Smooth muscle cell (in vitro differentiated cells): Measurements from ENCODE around the gene ARL15. TPM values are rescaled to one million over a fixed set of nuclear protein-coding genes. Genes with fewer than 3 reads are reported as not detected.

Source experiments
- DNase-seq: peaks from one replicate; lab custom pipeline; 2025; ENCODE audit not compliant: unreplicated experiment; lab: John Stamatoyannopoulos, UW
- H2AFZ ChIP-seq: fragments of 200-600 bp; sonication (generic); 2 replicates; pipeline ENCODE4 v1.6.0; 2016; ENCODE audit warnings: antibody characterized with exemption, low read depth, mild to moderate bottlenecking
- H3F3A ChIP-seq: fragments of 200-600 bp; sonication (generic); 2 replicates; pipeline ENCODE4 v1.6.0; 2017; ENCODE audit warnings: antibody characterized with exemption, low read depth
- H3K27ac ChIP-seq: fragments of 200-600 bp; sonication (generic); 2 replicates; pipeline ENCODE4 v1.5.1; 2016; ENCODE audit warnings: low read depth, mild to moderate bottlenecking
- H3K27me3 ChIP-seq: fragments of 200-600 bp; sonication (generic); 2 replicates; pipeline ENCODE4 v1.6.1; 2016; ENCODE audit warnings: low read depth, mild to moderate bottlenecking
- H3K36me3 ChIP-seq: fragments of 200-600 bp; sonication (generic); 2 replicates; pipeline ENCODE4 v1.5.1; 2016; ENCODE audit warnings: low read depth
- H3K4me1 ChIP-seq: fragments of 200-600 bp; sonication (generic); 2 replicates; pipeline ENCODE4 v1.5.1; 2016; ENCODE audit warnings: low read depth
- H3K4me2 ChIP-seq: fragments of 200-600 bp; sonication (generic); 2 replicates; pipeline ENCODE4 v1.6.0; 2016; ENCODE audit warnings: mild to moderate bottlenecking
- H3K4me3 ChIP-seq: fragments of 200-600 bp; sonication (generic); 2 replicates; pipeline ENCODE4 v1.5.1; 2016; ENCODE audit warnings: mild to moderate bottlenecking
- H3K79me2 ChIP-seq: fragments of 200-600 bp; sonication (generic); 2 replicates; pipeline ENCODE4 v1.6.0; 2016; ENCODE audit warnings: low read depth, mild to moderate bottlenecking
- H3K9ac ChIP-seq: fragments of 200-600 bp; sonication (generic); 2 replicates; pipeline ENCODE4 v1.6.0; 2016; ENCODE audit warnings: low read depth
- H3K9me3 ChIP-seq: fragments of 200-600 bp; sonication (generic); replicated peaks from 2 replicates; pipeline ENCODE4 v1.5.1; 2016; ENCODE audit warnings: low read depth
- H4K20me1 ChIP-seq: fragments of 200-600 bp; sonication (generic); 2 replicates; pipeline ENCODE4 v1.6.0; 2016; ENCODE audit warnings: low read depth
- CTCF ChIP-seq: fragments of 200-600 bp; sonication (generic); IDR thresholded peaks from 2 replicates; pipeline ENCODE4 v1.5.1; 2017; ENCODE audit warnings: borderline replicate concordance, mild to moderate bottlenecking, antibody characterized with exemption; ENCODE audit not compliant: insufficient read depth, poor library complexity, severe bottlenecking
- WGBS: methylation state at CpG from one replicate; pipeline ENCODE4 v1.1.7; 2016; ENCODE audit warnings: low lambda C conversion rate; 5-methylcytosine and 5-hydroxymethylcytosine counted together
- polyA plus RNA-seq: library from polyadenylated mRNA; unstranded; fragments of >200 nt; fragmentation: Nextera tagmentation; extraction: Ambion mirVana; gene quantifications from 2 replicates; pipeline ENCODE4 v1.2.1, GENCODE V29; 2016
- total RNA-seq: library from RNA; depleted of rRNA; stranded (reverse); fragments of >200 nt; gene quantifications from 2 replicates; pipeline ENCODE4 v1.2.3, GENCODE V29; 2014

Gene ARL15
- total and polyA plus RNA-seq, 2 experiments from 2014 or later, result 9.8 to 51.1 TPM

GRCh38 chr5:54301220-54301619, 9.2 kb downstream of the ARL15 start:
- H3K79me2 ChIP-seq, result peaks cover 78% of the 10 kb centered on the region
- no peaks in the 10 kb centered on the region for H3K4me1 ChIP-seq
- no peaks in the 10 kb centered on the region for H3F3A ChIP-seq
- no peaks in the 10 kb centered on the region for H3K9me3 ChIP-seq
- DNase-seq, result no peak
- no peak overlapping the region for H3K9ac ChIP-seq
- H3K27me3 ChIP-seq, result no peaks in the 10 kb centered on the region
- no peak overlapping the region for H3K27ac ChIP-seq
- no peak for TF ChIP-seq CTCF
- no peak overlapping the region for H2AFZ ChIP-seq
- peaks cover 66% of the 10 kb centered on the region for H4K20me1 ChIP-seq
- 24% methylated on average over 2 of the region's 2 CpGs for WGBS
- peak overlapping the region; percentile 27 for H3K4me2 ChIP-seq
- no peak overlapping the region for H3K4me3 ChIP-seq
- no peaks in the 10 kb centered on the region for H3K36me3 ChIP-seq

GRCh38 chr5:54298947-54299346, 11.4 kb downstream of the ARL15 start:
- DNase-seq, result no peak

GRCh38 chr5:54296386-54296785, 14.0 kb downstream of the ARL15 start:
- Histone ChIP-seq H3K27me3 (no peaks in the 10 kb centered on the region), H3K79me2 (peaks cover 53% of the 10 kb centered on the region), H3K27ac (no peak overlapping the region), H3K36me3 (no peaks in the 10 kb centered on the region), H3F3A (no peaks in the 10 kb centered on the region), H4K20me1 (peaks cover 49% of the 10 kb centered on the region), H3K9ac (no peak overlapping the region), H3K4me3 (no peak overlapping the region), H3K4me2 (no peak overlapping the region), H2AFZ (no peak overlapping the region), H3K4me1 (no peaks in the 10 kb centered on the region), H3K9me3 (no peaks in the 10 kb centered on the region)
- no peak for DNase-seq
- no peak for TF ChIP-seq CTCF
- WGBS, result 76% methylated on average over 2 of the region's 2 CpGs

More at GRCh38 chr5:54298947-54299346, 11.4 kb downstream of the ARL15 start:
- TF ChIP-seq CTCF, result no peak
- Histone ChIP-seq H3K79me2 (peaks cover 58% of the 10 kb centered on the region), H3K36me3 (no peaks in the 10 kb centered on the region), H2AFZ (no peak overlapping the region), H3K9ac (no peak overlapping the region), H3K4me3 (no peak overlapping the region), H3K4me2 (no peak overlapping the region), H3K27ac (no peak overlapping the region), H3K4me1 (no peaks in the 10 kb centered on the region), H4K20me1 (peaks cover 59% of the 10 kb centered on the region), H3K27me3 (no peaks in the 10 kb centered on the region), H3F3A (no peaks in the 10 kb centered on the region), H3K9me3 (no peaks in the 10 kb centered on the region)
- 99% methylated on average over 5 of the region's 5 CpGs for WGBS

GRCh38 chr5:54295651-54296276, 14.6 kb downstream of the ARL15 start:
- H3K4me3 ChIP-seq, result no peak overlapping the region
- TF ChIP-seq CTCF, result no peak
- H3K9me3 ChIP-seq, result no peaks in the 10 kb centered on the region
- H3K36me3 ChIP-seq, result no peaks in the 10 kb centered on the region
- DNase-seq, result no peak
- 63% methylated on average over 8 of the region's 8 CpGs for WGBS
- H3K4me2 ChIP-seq, result peak overlapping the region; percentile 62
- peaks cover 57% of the 10 kb centered on the region for H3K79me2 ChIP-seq
- no peak overlapping the region for H3K27ac ChIP-seq
- H3K4me1 ChIP-seq, result no peaks in the 10 kb centered on the region
- H3F3A ChIP-seq, result no peaks in the 10 kb centered on the region
- no peak overlapping the region for H2AFZ ChIP-seq
- H3K27me3 ChIP-seq, result no peaks in the 10 kb centered on the region
- H4K20me1 ChIP-seq, result peaks cover 48% of the 10 kb centered on the region
- H3K9ac ChIP-seq, result no peak overlapping the region
